ENCODE results near the gene SNX8.

GRCh38 chr7:2210551-2211258 lies 103.5 kb downstream of the SNX8 start:
- TF ChIP-seq GATA2 (IDR thresholded peaks at IDR 0.05; ENCODE audit: low read depth, low read length), result no peak
- TF ChIP-seq GATA3 (IDR thresholded peaks at IDR 0.05; ENCODE audit: low read depth, low read length), result no peak

Measured in SH-SY5Y (cell line).